IMR-90 (cell line): ENCODE results near the gene UPF1. TPM values are rescaled to one million over a fixed set of nuclear protein-coding genes. Genes with fewer than 3 reads are reported as not detected.

ENCODE experiments used
- ATAC-seq: fragments of 200-7000 bp; cut with Tn5 transposase; 2 replicates; pipeline ENCODE4 v1.9.1; 2020; ENCODE audit warnings: low read depth, mild to moderate bottlenecking, moderate library complexity
- BruUV-seq: library from RNA; stranded (reverse); fragments of 400-500 nt; replicated peaks from 2 replicates; lab custom pipeline; 2021; lab: Mats Ljungman, UMichigan
- CTCF ChIA-PET: fragments of 300-600 bp; formaldehyde crosslinking; extraction: SDS; loops from one replicate; lab custom pipeline; 2021; ENCODE audit warnings: antibody characterized with exemption; lab: Yijun Ruan, JAX
- POLR2A ChIA-PET: fragments of 300-600 bp; sonication (Branson Sonifier 250); formaldehyde crosslinking; loops from one replicate; lab custom pipeline; 2022; ENCODE audit warnings: antibody characterized with exemption; ENCODE audit not compliant: unreplicated experiment; lab: Charles Lee
- DNase-seq: peaks from one replicate; pipeline ENCODE4 v3.0.0; 2013
- H2AFZ ChIP-seq: replicated peaks from 2 replicates; pipeline ENCODE3; 2013; ENCODE audit warnings: low read length, mild to moderate bottlenecking; ENCODE audit not compliant: poor library complexity
- H2AK5ac ChIP-seq: 2 replicates; pipeline ENCODE4 v1.6.1; 2013; ENCODE audit warnings: low read depth, low read length, inconsistent platforms
- H2AK9ac ChIP-seq: replicated peaks from 2 replicates; pipeline ENCODE3; 2013; ENCODE audit warnings: mild to moderate bottlenecking, low read depth, low read length, moderate library complexity; ENCODE audit not compliant: poor library complexity
- H2BK120ac ChIP-seq: 2 replicates; pipeline ENCODE4 v1.6.1; 2013; ENCODE audit warnings: low read depth, low read length, inconsistent platforms
- H2BK15ac ChIP-seq: 3 replicates; pipeline ENCODE4 v1.6.1; 2013; ENCODE audit warnings: low read depth, low read length, inconsistent platforms
- H2BK20ac ChIP-seq: 2 replicates; pipeline ENCODE4 v1.6.1; 2013; ENCODE audit warnings: low read depth, mild to moderate bottlenecking, inconsistent platforms, low read length, moderate library complexity
- H2BK5ac ChIP-seq: 2 replicates; pipeline ENCODE4 v1.6.1; 2013; ENCODE audit warnings: mild to moderate bottlenecking, low read depth, low read length, inconsistent platforms; ENCODE audit not compliant: poor library complexity, severe bottlenecking
- H3K14ac ChIP-seq: replicated peaks from 2 replicates; pipeline ENCODE4 v1.6.1; 2013; ENCODE audit warnings: low read depth, low read length, inconsistent platforms
- H3K18ac ChIP-seq: 2 replicates; pipeline ENCODE4 v1.6.1; 2013; ENCODE audit warnings: low read depth, low read length, control low read depth
- H3K23ac ChIP-seq: 2 replicates; pipeline ENCODE4 v1.6.1; 2013; ENCODE audit warnings: low read depth, low read length, inconsistent platforms
- H3K27ac ChIP-seq: 2 replicates; pipeline ENCODE4 v1.5.1; 2013; ENCODE audit warnings: mild to moderate bottlenecking, control low read depth, low read length; ENCODE audit not compliant: insufficient read depth
- H3K27me3 ChIP-seq: 2 replicates; pipeline ENCODE4 v1.6.1; 2013; ENCODE audit warnings: low read length; ENCODE audit not compliant: control insufficient read depth, insufficient read depth
- H3K36me3 ChIP-seq: 2 replicates; pipeline ENCODE4 v1.6.1; 2013; ENCODE audit warnings: low read length, mixed read lengths; ENCODE audit not compliant: control insufficient read depth, insufficient read depth
- H3K4ac ChIP-seq: 2 replicates; pipeline ENCODE4 v1.6.1; 2013; ENCODE audit warnings: low read depth, low read length, inconsistent platforms
- H3K4me1 ChIP-seq: 2 replicates; pipeline ENCODE4 v1.6.1; 2013; ENCODE audit warnings: low read length, mixed read lengths; ENCODE audit not compliant: control insufficient read depth, insufficient read depth
- H3K4me2 ChIP-seq: 2 replicates; pipeline ENCODE4 v1.6.1; 2013; ENCODE audit warnings: low read depth, mild to moderate bottlenecking, control low read depth, low read length, moderate library complexity
- H3K4me3 ChIP-seq: 2 replicates; pipeline ENCODE4 v1.5.1; 2013; ENCODE audit warnings: low read depth, mild to moderate bottlenecking, control low read depth, low read length, moderate library complexity; ENCODE audit not compliant: insufficient read depth
- H3K56ac ChIP-seq: 2 replicates; pipeline ENCODE4 v1.6.1; 2013; ENCODE audit warnings: low read length, inconsistent platforms; ENCODE audit not compliant: insufficient read depth; ENCODE audit errors: extremely low read depth
- H3K79me1 ChIP-seq, 2 experiments: 2 replicates each; pipeline ENCODE4 v1.6.1; 2013; ENCODE audit warnings: low read length in 2 of 2, inconsistent platforms in 1 of 2, low read depth in 1 of 2
- H3K9ac ChIP-seq: 2 replicates; pipeline ENCODE4 v1.6.1; 2013; ENCODE audit warnings: low read depth, low read length, control low read depth
- H3K9me1 ChIP-seq: 2 replicates; pipeline ENCODE4 v1.6.1; 2013; ENCODE audit warnings: low read length, inconsistent platforms; ENCODE audit not compliant: insufficient read depth
- H3K9me3 ChIP-seq: 2 replicates; pipeline ENCODE4 v1.6.1; 2013; ENCODE audit warnings: low read length; ENCODE audit not compliant: control insufficient read depth, insufficient read depth
- H4K20me1 ChIP-seq: 2 replicates; pipeline ENCODE4 v1.6.1; 2013; ENCODE audit warnings: low read length, inconsistent platforms; ENCODE audit not compliant: insufficient read depth
- H4K5ac ChIP-seq: 2 replicates; pipeline ENCODE4 v1.6.1; 2013; ENCODE audit warnings: mild to moderate bottlenecking, low read depth, low read length, control low read depth
- H4K8ac ChIP-seq, 2 experiments: 2 replicates each; pipeline ENCODE4 v1.6.1; 2013; ENCODE audit warnings: low read depth in 2 of 2, low read length in 2 of 2, control low read depth in 1 of 2, inconsistent platforms in 1 of 2
- H4K91ac ChIP-seq: 2 replicates; pipeline ENCODE4 v1.6.1; 2013; ENCODE audit warnings: low read depth, low read length, inconsistent platforms; ENCODE audit not compliant: insufficient read depth
- CEBPB ChIP-seq: IDR thresholded peaks from 2 replicates; pipeline ENCODE4 v1.6.1; 2012; ENCODE audit warnings: low read depth, low read length, improper control_type of control experiment
- MAFK ChIP-seq: IDR thresholded peaks from 2 replicates; pipeline ENCODE4 v1.6.1; 2012; ENCODE audit warnings: low read depth, low read length, improper control_type of control experiment
- MAZ ChIP-seq: IDR thresholded peaks from 2 replicates; pipeline ENCODE4 v1.6.1; 2012; ENCODE audit warnings: low read depth, mild to moderate bottlenecking, low read length, improper control_type of control experiment, moderate library complexity, borderline replicate concordance
- MXI1 ChIP-seq: IDR thresholded peaks from 2 replicates; pipeline ENCODE4 v1.6.1; 2012; ENCODE audit warnings: low read depth, mild to moderate bottlenecking, low read length, moderate library complexity, borderline replicate concordance
- NFE2L2 ChIP-seq: fragments of 150-350 bp; IDR thresholded peaks from 2 replicates; pipeline ENCODE4 v1.6.1; 2016; ENCODE audit warnings: low read depth, mild to moderate bottlenecking, low read length
- POLR2A ChIP-seq: IDR thresholded peaks from 2 replicates; pipeline ENCODE4 v1.6.1; 2012; ENCODE audit warnings: mild to moderate bottlenecking, low read depth, low read length
- RAD21 ChIP-seq: IDR thresholded peaks from 2 replicates; pipeline ENCODE4 v1.6.1; 2012; ENCODE audit warnings: low read length, improper control_type of control experiment
- RCOR1 ChIP-seq: IDR thresholded peaks from 2 replicates; pipeline ENCODE4 v1.6.1; 2012; ENCODE audit warnings: mild to moderate bottlenecking, low read length, improper control_type of control experiment; ENCODE audit not compliant: insufficient replicate concordance
- SMC3 ChIP-seq: fragments of 150-350 bp; IDR thresholded peaks from 2 replicates; pipeline ENCODE4 v1.6.1; 2016; ENCODE audit warnings: low read depth, mild to moderate bottlenecking, antibody characterized with exemption, low read length, moderate library complexity
- WGBS, 2 experiments: methylation state at CpG; one replicate each; pipeline versions ENCODE4 v1.1.5 to v1.1.7; 2013; ENCODE audit warnings: missing lambda C conversion rate in 2 of 2; ENCODE audit not compliant: insufficient read length in 1 of 2; ENCODE audit errors: extremely low coverage in 2 of 2; 5-methylcytosine and 5-hydroxymethylcytosine counted together
- dilution Hi-C: fragments of 300-500 bp; cut with HindIII; formaldehyde crosslinking; loops from one replicate; pipeline ENCODE4 v1.14.3; 2018; ENCODE audit warnings: low sequenced_read_pairs; ENCODE audit not compliant: unreplicated experiment
- in situ Hi-C: fragments of 300-500 bp; cut with MboI; formaldehyde crosslinking; loops from 3 replicates; pipeline ENCODE4 v1.14.3; 2019; ENCODE audit warnings: low sequenced_read_pairs, inconsistent platforms, mixed read lengths
- intact Hi-C: fragments of 100-400 bp; cut with micrococcal nuclease; formaldehyde crosslinking; loops from 2 replicates; pipeline ENCODE4 v1.10.0; 2022
- polyA plus RNA-seq, 3 experiments: library from polyadenylated mRNA; depleted of rRNA; stranded (reverse); fragments of >200 nt; gene quantifications; 2 replicates each; pipeline ENCODE4 v1.2.3, GENCODE V29; 2012; ENCODE audit warnings: low replicate concordance in 1 of 3
- total RNA-seq: library from RNA; depleted of rRNA; stranded (reverse); fragments of >200 nt; gene quantifications from 2 replicates; pipeline ENCODE4 v1.2.3, GENCODE V29; 2012
- TF ChIP-seq, protein P1 (sequence below): conservative IDR thresholded peaks from 2 replicates; pipeline ENCODE4 v1.5.1; 2012; ENCODE audit warnings: mild to moderate bottlenecking, low read depth, low read length, improper control_type of control experiment
- TF ChIP-seq, protein P2 (sequence below): fragments of 150-350 bp; IDR thresholded peaks from 2 replicates; pipeline ENCODE4 v1.6.1; 2016; ENCODE audit warnings: low read depth, mild to moderate bottlenecking, low read length, moderate library complexity, borderline replicate concordance

UPF1 gene
- total and polyA plus RNA-seq, 2 of the 4 experiments (the other 2 are of a cell fraction) = 31.2 to 50.3 TPM

DNA sequence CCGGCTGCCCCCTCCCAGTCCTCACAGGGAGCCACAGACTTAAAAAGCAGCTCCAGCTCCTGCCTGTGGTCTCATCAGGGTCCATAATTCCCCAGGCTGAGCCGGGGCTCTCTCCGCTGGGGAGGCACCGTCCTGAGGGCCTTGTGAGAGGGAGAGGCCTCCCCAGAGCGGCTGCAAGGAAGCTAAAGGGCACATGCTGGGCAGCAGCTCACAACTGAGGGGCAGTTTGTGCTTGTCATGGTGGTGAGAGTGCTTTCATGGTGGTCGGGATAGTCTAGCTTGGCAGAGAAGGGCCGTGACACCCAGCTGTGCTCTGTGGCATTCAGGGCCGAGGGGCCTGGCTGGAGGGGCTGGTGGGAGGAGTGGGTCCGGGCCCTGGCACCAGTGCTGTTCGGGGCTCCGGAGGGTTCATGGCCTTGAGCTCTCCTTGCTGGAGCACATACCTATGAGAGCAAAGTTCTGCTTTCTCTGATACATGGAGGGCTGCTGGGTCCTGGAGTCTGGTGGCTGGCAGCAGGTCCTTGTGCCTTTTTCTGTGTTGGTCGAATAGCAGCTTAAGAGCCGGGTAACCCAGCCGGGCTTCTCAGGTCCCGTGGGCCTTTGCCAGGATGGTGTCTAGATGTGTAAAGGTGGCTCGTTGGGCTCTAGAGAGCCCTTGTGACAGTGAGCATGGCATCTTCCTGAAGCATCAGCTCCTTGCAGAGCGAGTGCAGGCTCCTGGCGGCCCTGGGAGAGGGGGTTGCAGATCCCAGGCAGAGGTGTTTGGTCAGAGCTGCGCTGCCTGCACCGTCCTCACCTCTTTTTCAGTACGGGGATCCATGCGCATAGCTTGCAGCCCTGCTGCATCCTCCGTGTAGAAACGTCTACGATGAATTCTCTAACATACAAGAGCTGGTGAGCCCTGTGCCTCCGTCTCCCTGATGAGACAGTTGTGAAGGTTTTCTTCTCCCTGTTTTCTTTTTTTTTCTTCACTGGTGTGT lies 8.8 kb downstream of the UPF1 start (continued):
- TF ChIP-seq CEBPB (no peak), MXI1 (no peak)

DNA sequence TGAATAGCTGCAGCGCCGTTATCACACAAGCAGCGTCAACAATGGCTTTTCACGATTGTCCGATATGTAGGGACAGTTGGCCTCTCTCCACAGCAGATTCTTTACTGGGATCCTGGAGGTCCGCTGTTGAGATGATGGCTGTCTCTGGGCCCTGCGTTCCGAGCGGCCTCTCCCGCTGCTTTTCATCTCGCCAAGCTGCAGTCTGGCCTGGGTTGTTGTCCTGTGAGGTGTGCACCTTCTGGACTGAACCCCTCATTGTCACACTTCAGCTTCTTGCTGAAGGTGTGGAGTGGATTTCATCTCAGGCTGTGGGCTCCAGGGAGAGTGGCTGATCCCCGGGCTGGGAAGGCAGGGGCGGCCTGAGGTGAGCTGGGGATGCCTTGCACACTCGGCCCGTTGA lies 9.6 kb downstream of the UPF1 start:
- in situ Hi-C loops (no loop called here), dilution Hi-C loops (no loop called here), intact Hi-C loops (loop anchor here (10.0 kb wide), 1 partner anchor 167 kb away; no protein-coding TSS in a partner anchor)
- no peak for DNase-seq
- peaks cover 34% of the 10 kb centered on the region for H3K9me1 ChIP-seq
- H2AK9ac ChIP-seq = no peak overlapping the region
- POLR2A ChIA-PET = interaction anchor here (0.5 kb wide), 2 partner anchors 254 to 269 kb away, joined by 3 to 5 read pairs; no protein-coding TSS in a partner anchor
- peaks cover 100% of the 10 kb centered on the region for H4K20me1 ChIP-seq
- H2BK120ac ChIP-seq = no peak overlapping the region
- WGBS, 2 experiments = 79% methylated on average over 7 of the region's 15 CpGs; no CpG with 5 or more reads in 1 of the 2 experiments
- no peak overlapping the region for H3K56ac ChIP-seq
- no peak overlapping the region for H3K14ac ChIP-seq
- no peak overlapping the region for H4K8ac ChIP-seq
- no peak overlapping the region for H2AFZ ChIP-seq
- no peak overlapping the region for H3K4me2 ChIP-seq
- H3K18ac ChIP-seq = no peak overlapping the region
- no peak for ATAC-seq
- H3K4ac ChIP-seq = no peak overlapping the region
- H3K4me1 ChIP-seq = peaks cover 30% of the 10 kb centered on the region
- H3K27ac ChIP-seq = no peak overlapping the region
- no peak overlapping the region for H3K23ac ChIP-seq
- no peak overlapping the region for H2BK20ac ChIP-seq
- no peak overlapping the region for H3K4me3 ChIP-seq
- no peak overlapping the region for H2BK5ac ChIP-seq
- CTCF ChIA-PET = interaction anchor here (1.5 kb wide), 1 partner anchor 247 kb away, joined by 4 read pairs; no protein-coding TSS in a partner anchor
- peaks cover 11% of the 10 kb centered on the region for H3K36me3 ChIP-seq
- no TSS peak for BruUV-seq
- no peak overlapping the region for H4K91ac ChIP-seq
- H3K9me3 ChIP-seq = no peaks in the 10 kb centered on the region
- H2AK5ac ChIP-seq = no peak overlapping the region
- H3K27me3 ChIP-seq = no peaks in the 10 kb centered on the region
- H3K79me1 ChIP-seq = peaks cover 13 to 94% of the 10 kb centered on the region in 2 experiments
- no peak overlapping the region for H4K5ac ChIP-seq
- no peak overlapping the region for H2BK15ac ChIP-seq
- H3K9ac ChIP-seq = no peak overlapping the region
- TF ChIP-seq, protein P1, sequence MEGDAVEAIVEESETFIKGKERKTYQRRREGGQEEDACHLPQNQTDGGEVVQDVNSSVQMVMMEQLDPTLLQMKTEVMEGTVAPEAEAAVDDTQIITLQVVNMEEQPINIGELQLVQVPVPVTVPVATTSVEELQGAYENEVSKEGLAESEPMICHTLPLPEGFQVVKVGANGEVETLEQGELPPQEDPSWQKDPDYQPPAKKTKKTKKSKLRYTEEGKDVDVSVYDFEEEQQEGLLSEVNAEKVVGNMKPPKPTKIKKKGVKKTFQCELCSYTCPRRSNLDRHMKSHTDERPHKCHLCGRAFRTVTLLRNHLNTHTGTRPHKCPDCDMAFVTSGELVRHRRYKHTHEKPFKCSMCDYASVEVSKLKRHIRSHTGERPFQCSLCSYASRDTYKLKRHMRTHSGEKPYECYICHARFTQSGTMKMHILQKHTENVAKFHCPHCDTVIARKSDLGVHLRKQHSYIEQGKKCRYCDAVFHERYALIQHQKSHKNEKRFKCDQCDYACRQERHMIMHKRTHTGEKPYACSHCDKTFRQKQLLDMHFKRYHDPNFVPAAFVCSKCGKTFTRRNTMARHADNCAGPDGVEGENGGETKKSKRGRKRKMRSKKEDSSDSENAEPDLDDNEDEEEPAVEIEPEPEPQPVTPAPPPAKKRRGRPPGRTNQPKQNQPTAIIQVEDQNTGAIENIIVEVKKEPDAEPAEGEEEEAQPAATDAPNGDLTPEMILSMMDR = no peak
- TF ChIP-seq SMC3 (no peak), RAD21 (no peak), RCOR1 (no peak), NFE2L2 (no peak), POLR2A (no peak), CEBPB (no peak), MAZ (no peak), MAFK (no peak)
- TF ChIP-seq, protein P2, sequence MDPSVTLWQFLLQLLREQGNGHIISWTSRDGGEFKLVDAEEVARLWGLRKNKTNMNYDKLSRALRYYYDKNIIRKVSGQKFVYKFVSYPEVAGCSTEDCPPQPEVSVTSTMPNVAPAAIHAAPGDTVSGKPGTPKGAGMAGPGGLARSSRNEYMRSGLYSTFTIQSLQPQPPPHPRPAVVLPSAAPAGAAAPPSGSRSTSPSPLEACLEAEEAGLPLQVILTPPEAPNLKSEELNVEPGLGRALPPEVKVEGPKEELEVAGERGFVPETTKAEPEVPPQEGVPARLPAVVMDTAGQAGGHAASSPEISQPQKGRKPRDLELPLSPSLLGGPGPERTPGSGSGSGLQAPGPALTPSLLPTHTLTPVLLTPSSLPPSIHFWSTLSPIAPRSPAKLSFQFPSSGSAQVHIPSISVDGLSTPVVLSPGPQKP = no peak
